PC-3 (cell line): ENCODE measurements around the gene S100A5.

ENCODE experiments used
- EZH2phosphoT487 ChIP-seq: fragments of 300-600 bp; sonication (generic); IDR thresholded peaks from 2 replicates; pipeline ENCODE4 v1.6.1; 2018; ENCODE audit warnings: mild to moderate bottlenecking, antibody characterized with exemption, low read length, borderline replicate concordance
- TF ChIP-seq, protein P1 (sequence below): fragments of 300-600 bp; sonication (generic); conservative IDR thresholded peaks from 2 replicates; pipeline ENCODE4 v1.5.1; 2017; ENCODE audit warnings: antibody characterized with exemption, low read depth, mild to moderate bottlenecking, low read length

DNA sequence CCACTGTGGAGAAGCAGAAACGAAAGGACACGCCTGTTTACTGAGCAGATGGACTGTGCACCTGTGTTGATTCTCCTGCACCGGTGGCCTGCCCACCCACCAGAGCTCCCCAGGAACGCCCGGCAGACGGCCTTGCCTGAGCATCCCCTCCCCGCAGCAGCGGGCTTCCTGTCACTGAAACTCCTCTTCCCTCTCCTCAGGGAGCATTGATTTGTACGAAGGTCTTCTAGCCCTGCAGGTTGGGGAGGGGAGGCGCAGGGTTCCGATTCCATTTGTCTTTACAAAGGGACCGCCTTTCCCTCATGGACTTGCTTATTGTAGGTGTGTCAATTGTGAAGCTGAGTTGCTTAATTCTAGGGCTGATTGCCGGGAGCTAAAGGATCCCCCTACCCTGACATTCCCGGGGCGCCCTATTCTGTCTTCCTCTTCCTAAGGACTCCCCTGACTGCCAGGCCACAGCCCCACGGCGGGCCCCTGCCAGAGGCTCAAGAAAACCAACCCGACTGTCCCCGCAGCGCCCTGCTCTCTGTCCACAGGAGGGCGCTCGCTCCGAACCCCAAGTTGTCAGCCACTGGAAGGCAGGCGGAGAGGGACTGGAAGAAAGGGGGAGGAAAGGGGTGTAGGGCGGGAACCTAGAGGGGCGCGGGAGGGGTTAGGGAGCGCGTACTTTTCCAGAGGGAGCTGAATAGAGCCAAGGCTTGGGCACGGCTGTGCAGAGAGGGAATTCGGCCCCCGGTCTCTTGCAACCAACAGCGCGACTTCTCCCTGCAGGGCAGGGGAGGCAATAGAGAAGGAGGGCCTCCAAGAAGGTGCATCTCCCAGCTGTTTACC lies 7.8 kb downstream of the S100A5 start:
- TF ChIP-seq, protein P1, sequence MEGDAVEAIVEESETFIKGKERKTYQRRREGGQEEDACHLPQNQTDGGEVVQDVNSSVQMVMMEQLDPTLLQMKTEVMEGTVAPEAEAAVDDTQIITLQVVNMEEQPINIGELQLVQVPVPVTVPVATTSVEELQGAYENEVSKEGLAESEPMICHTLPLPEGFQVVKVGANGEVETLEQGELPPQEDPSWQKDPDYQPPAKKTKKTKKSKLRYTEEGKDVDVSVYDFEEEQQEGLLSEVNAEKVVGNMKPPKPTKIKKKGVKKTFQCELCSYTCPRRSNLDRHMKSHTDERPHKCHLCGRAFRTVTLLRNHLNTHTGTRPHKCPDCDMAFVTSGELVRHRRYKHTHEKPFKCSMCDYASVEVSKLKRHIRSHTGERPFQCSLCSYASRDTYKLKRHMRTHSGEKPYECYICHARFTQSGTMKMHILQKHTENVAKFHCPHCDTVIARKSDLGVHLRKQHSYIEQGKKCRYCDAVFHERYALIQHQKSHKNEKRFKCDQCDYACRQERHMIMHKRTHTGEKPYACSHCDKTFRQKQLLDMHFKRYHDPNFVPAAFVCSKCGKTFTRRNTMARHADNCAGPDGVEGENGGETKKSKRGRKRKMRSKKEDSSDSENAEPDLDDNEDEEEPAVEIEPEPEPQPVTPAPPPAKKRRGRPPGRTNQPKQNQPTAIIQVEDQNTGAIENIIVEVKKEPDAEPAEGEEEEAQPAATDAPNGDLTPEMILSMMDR: peak; percentile 96
- no peak for TF ChIP-seq EZH2phosphoT487
